ES-I3 (cell line): ENCODE data around the gene GNAQ.
"Not testable (repeated sequence)": the region's sequence is repeated elsewhere in the genome, so short reads cannot be mapped to it uniquely, and the experiment has no call there.

ENCODE experiments used
- H3K36me3 ChIP-seq: 2 replicates; pipeline ENCODE4 v1.6.1; 2013; ENCODE audit warnings: mild to moderate bottlenecking, low read length, control low read depth, moderate library complexity; ENCODE audit not compliant: insufficient read depth
- H3K4me1 ChIP-seq: 2 replicates; pipeline ENCODE4 v1.6.1; 2013; ENCODE audit warnings: mild to moderate bottlenecking, control low read depth, low read length; ENCODE audit not compliant: insufficient read depth
- H3K9ac ChIP-seq: 2 replicates; pipeline ENCODE4 v1.6.1; 2013; ENCODE audit warnings: low read depth, mild to moderate bottlenecking, low read length, moderate library complexity
- H3K9me3 ChIP-seq: 2 replicates; pipeline ENCODE4 v1.6.1; 2013; ENCODE audit warnings: mild to moderate bottlenecking, low read length, moderate library complexity; ENCODE audit not compliant: control insufficient read depth, insufficient read depth

Gene GNAQ

GRCh38 chr9:77764894-77765780 is 266.5 kb downstream of the GNAQ start:
- Histone ChIP-seq H3K9ac (no peak overlapping the region), H3K9me3 (no peaks in the 10 kb centered on the region), H3K4me1 (no peaks in the 10 kb centered on the region), H3K36me3 (no peaks in the 10 kb centered on the region)

- Histone ChIP-seq H3K36me3 (no peaks in the 10 kb centered on the region), H3K4me1 (no peaks in the 10 kb centered on the region), H3K9ac (no peak overlapping the region), H3K9me3 (no peaks in the 10 kb centered on the region)
These were observed 268.0 kb downstream of the GNAQ start for GRCh38 chr9:77763566-77763965.

GRCh38 chr9:77760919-77761318 is 270.7 kb downstream of the GNAQ start:
- H3K9ac ChIP-seq, H3K4me1 ChIP-seq, H3K36me3 ChIP-seq, H3K9me3 ChIP-seq: not testable (repeated sequence)

- no peak overlapping the region for H3K9ac ChIP-seq
- H3K9me3 ChIP-seq, result no peaks in the 10 kb centered on the region
- H3K36me3 ChIP-seq, result no peaks in the 10 kb centered on the region
- no peaks in the 10 kb centered on the region for H3K4me1 ChIP-seq
These were observed 272.2 kb downstream of the GNAQ start for GRCh38 chr9:77759391-77759790.

GRCh38 chr9:77756449-77756848 is 275.2 kb downstream of the GNAQ start:
- no peak overlapping the region for H3K9ac ChIP-seq
- H3K36me3 ChIP-seq, result no peaks in the 10 kb centered on the region
- peaks cover 4% of the 10 kb centered on the region; the same call in 1 of the 2 replicates for H3K4me1 ChIP-seq
- H3K9me3 ChIP-seq, result no peaks in the 10 kb centered on the region

DNA sequence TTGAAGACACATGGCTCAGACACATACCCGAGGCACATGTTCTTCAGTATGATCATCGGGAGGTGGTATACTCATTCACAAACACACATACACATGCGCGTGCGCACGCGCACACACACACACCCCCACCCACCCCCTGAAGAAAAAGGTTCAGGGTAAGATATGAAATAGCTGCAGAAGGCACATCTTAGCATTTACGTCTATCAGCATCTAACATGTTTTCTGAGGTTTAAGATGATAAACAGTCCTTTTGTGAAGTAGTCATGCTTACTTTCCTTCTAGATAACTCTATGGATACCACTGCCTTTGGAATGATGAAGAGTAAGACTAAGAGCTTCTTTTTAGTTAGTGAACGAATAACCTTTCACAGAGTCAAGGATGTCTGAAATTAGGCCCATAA is 278.4 kb downstream of the GNAQ start:
- no peak overlapping the region for H3K9ac ChIP-seq
- H3K36me3 ChIP-seq, result no peaks in the 10 kb centered on the region
- peaks cover 4% of the 10 kb centered on the region; the same call in 1 of the 2 replicates for H3K4me1 ChIP-seq
- H3K9me3 ChIP-seq, result no peaks in the 10 kb centered on the region

DNA sequence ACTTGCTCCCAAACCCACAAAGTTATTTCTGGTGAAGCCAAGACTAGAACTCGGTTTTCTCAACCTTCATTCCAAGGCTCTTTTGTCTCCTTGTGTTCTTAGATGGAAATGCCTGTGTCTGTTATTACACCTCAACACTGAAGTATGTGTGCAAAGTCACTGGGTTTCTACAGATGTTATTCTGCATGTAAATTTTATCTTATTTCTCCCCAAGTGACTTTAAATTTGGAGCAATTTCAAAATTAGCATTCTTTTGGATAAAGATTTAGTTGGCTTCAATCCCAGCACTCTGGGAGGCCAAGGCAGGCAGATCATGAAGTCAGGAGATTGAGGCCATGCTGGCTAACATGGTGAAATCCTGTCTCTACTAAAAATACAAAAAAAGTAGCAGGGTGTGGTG is 279.1 kb downstream of the GNAQ start:
- no peaks in the 10 kb centered on the region for H3K36me3 ChIP-seq
- H3K9me3 ChIP-seq, result no peaks in the 10 kb centered on the region
- peaks cover 4% of the 10 kb centered on the region; the same call in 1 of the 2 replicates for H3K4me1 ChIP-seq
- H3K9ac ChIP-seq, result no peak overlapping the region

DNA sequence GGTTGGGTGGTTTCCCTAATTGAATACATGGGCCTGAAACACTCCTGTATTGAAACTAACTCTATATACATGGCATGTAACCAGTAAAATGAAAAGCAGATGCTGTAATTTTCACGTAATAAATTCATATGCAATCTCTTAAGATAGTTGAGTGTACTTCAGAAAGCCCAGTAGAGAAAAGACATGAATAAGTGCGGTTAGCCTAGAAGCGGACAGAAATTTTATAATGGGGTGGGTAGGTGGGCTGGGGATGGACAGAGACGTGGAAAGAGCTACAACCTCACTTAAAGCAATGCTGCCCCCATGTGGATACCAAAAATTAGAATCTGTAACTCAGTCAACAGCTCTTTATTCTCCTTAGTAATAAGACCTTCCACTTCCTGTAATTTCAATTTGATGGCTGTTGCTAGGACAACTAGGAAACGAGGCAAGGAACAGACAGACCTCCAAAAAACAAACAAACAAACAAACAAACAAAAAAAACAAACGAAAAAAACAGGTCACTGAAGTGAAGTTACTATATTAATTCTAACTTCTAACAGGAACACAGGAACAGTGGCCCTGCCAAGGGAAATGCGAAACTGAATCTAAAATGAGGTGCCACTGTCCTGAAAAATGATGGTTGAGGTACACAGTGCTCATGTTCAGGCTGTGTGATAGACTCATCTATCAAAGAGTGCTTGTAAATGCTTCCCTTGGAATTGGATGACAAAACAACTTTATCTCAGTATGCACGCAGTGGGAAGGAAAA is 280.1 kb downstream of the GNAQ start:
- H3K9ac ChIP-seq, result no peak overlapping the region
- H3K36me3 ChIP-seq, result no peaks in the 10 kb centered on the region
- H3K4me1 ChIP-seq, result peaks cover 4% of the 10 kb centered on the region; the same call in 1 of the 2 replicates
- no peaks in the 10 kb centered on the region for H3K9me3 ChIP-seq

- H3K4me1 ChIP-seq, result peaks cover 4% of the 10 kb centered on the region; the same call in 1 of the 2 replicates
- no peaks in the 10 kb centered on the region for H3K9me3 ChIP-seq
- no peaks in the 10 kb centered on the region for H3K36me3 ChIP-seq
- H3K9ac ChIP-seq, result no peak overlapping the region
These were observed 280.6 kb downstream of the GNAQ start for GRCh38 chr9:77750981-77751340.

- H3K9me3 ChIP-seq, result no peaks in the 10 kb centered on the region
- H3K4me1 ChIP-seq, result peaks cover 4% of the 10 kb centered on the region; the same call in 1 of the 2 replicates
- no peaks in the 10 kb centered on the region for H3K36me3 ChIP-seq
- H3K9ac ChIP-seq, result no peak overlapping the region
These were observed 281.3 kb downstream of the GNAQ start for GRCh38 chr9:77750284-77750683.

DNA sequence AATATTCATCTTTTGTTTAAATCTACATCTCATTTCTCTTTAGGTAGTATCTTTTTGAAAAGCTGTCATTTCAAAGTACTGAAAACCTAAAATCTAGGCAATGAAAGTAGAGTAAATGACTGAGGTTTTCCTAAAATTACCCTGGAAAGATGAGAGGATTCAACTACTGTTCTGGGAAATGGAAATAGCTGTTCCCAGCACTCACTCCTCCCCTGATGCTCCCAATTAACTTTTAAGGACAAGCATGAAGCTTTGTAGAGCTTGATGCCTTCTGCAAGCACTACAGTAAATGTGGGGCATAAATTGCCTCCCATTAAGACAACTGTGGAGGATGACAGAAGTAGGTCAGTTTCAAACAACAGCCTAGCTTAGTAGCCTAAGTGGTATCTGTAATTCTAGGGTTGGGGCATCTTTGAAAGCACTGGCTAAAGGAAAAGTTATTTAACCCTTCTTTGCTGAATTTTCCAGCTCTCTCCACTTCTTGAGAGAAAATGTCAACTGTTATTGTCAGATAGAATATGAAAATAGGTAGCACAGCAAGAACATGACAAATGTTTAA is 283.3 kb downstream of the GNAQ start:
- no peaks in the 10 kb centered on the region for H3K9me3 ChIP-seq
- peaks cover 11% of the 10 kb centered on the region; the same call in 1 of the 2 replicates for H3K4me1 ChIP-seq
- H3K9ac ChIP-seq, result no peak overlapping the region
- H3K36me3 ChIP-seq, result no peaks in the 10 kb centered on the region

GRCh38 chr9:77747163-77747562 is 284.4 kb downstream of the GNAQ start:
- H3K4me1 ChIP-seq, result peaks cover 11% of the 10 kb centered on the region; the same call in 1 of the 2 replicates
- no peak overlapping the region for H3K9ac ChIP-seq

DNA sequence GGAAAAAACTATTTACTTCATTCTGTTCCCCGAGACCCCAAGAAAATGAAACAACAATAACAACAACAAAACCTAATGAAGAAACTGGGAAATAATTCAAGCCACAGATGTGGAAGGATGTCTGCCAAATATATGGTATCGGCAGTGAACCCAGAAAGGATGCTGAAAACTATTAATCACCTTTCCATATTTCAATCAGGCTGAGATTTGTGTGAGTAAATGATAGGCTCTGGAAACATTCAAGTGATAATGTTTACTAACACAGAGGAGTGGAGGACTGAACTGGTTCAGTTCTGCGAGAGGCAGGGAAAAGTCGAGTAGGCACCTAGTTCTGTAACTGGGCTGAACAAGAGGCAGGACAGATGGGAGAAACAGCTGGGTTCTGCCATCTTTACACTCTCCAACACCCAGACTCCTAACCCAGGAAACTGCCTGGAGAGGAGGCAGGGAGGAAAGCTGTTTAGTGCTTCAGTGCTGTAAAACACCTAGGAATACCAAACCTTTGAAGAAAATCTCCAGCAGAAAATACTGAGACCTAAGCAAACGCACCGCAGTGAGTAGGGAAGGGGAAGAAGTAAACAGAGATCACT is 286.7 kb downstream of the GNAQ start:
- H3K9ac ChIP-seq, result no peak overlapping the region
- H3K4me1 ChIP-seq, result peaks cover 7% of the 10 kb centered on the region; the same call in 1 of the 2 replicates
- H3K36me3 ChIP-seq, result no peaks in the 10 kb centered on the region
- H3K9me3 ChIP-seq, result no peaks in the 10 kb centered on the region

More at GRCh38 chr9:77747163-77747562, 284.4 kb downstream of the GNAQ start:
- no peaks in the 10 kb centered on the region for H3K36me3 ChIP-seq
- H3K9me3 ChIP-seq, result no peaks in the 10 kb centered on the region

DNA sequence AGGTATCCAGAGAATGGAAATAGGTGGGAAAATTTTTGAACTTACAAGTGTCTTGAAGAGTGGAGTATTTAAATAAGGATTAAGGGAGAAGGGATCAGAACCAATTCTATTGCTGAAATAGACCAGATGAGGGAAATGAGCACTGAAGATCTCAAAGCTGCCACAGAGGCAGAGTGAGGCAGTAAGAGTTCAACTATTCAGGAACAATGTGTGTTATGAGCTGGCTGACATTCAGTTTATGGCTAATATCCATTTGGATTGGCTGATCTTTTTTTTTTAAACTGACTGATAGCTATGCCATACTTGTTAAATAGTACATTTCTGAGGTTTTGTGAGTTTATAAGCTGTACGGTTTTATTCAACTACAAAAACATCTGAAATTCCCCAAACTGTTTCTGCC is 288.2 kb downstream of the GNAQ start:
- Histone ChIP-seq H3K9ac (no peak overlapping the region), H3K4me1 (peaks cover 11% of the 10 kb centered on the region; the same call in 1 of the 2 replicates), H3K36me3 (no peaks in the 10 kb centered on the region), H3K9me3 (no peaks in the 10 kb centered on the region)
